GM18511 (cell line): ENCODE results near the gene LMF1.

Experiments
- ATAC-seq: cut with Tn5 transposase; IDR thresholded peaks from one replicate; pipeline ENCODE4 v1.9.1; 2021; ENCODE audit warnings: mild to moderate bottlenecking, moderate library complexity; ENCODE audit not compliant: unreplicated experiment

The LMF1 gene

GRCh38 chr16:916035-916799 lies 54.6 kb downstream of the LMF1 start:
- ATAC-seq = no peak

- ATAC-seq = no peak
These were observed 55.2 kb downstream of the LMF1 start for GRCh38 chr16:915546-915945.

DNA sequence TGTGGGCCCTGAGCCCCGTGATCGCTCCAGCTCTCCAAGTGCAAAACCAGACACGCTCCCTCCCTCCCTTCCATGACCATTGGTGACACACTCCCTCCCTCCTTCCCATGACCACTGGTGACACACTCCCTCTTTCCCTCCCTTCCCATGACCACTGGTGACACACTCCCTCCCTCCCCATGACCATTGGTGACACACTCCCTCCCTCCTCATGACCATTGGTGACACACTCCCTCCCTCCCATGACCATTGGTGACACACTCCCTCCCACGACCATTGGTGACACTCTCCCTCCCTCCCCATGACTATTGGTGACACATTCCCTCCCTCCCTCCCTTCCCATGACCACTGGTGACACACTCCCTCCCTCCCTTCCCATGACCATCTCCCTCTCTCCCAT lies 56.3 kb downstream of the LMF1 start:
- no peak for ATAC-seq

DNA sequence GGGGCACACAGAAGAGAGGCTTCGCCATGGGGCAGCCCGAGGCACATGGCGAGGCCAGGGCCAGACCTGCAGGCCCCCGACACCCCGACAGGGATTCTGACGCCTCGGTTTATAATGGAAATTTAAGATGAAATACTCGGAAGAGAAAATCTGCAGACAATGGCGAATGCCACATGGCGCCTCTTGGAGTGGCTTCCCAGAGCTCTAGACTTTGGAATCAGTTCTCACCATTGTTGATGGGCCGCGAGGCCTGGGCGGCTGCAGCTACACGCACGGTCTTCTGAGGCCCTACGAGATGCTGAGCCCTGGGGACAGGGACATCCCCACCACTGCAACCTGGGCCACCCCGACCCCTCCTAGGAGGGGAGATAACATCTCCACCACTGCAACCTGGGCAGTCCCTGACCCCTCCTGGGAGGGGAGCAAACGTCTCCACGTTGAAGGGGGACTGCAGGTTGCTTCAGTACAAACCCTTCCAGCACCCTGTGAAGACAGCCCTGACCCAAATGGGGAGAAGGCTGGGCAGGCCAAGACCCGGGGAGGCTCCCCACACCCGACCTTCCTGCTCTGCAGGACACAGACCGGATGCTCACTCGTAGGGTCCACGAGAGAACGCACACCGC lies 56.9 kb downstream of the LMF1 start:
- ATAC-seq = no peak

GRCh38 chr16:912684-913613 lies 57.8 kb downstream of the LMF1 start:
- no peak for ATAC-seq

GRCh38 chr16:912322-912683 lies 58.5 kb downstream of the LMF1 start:
- no peak for ATAC-seq

DNA sequence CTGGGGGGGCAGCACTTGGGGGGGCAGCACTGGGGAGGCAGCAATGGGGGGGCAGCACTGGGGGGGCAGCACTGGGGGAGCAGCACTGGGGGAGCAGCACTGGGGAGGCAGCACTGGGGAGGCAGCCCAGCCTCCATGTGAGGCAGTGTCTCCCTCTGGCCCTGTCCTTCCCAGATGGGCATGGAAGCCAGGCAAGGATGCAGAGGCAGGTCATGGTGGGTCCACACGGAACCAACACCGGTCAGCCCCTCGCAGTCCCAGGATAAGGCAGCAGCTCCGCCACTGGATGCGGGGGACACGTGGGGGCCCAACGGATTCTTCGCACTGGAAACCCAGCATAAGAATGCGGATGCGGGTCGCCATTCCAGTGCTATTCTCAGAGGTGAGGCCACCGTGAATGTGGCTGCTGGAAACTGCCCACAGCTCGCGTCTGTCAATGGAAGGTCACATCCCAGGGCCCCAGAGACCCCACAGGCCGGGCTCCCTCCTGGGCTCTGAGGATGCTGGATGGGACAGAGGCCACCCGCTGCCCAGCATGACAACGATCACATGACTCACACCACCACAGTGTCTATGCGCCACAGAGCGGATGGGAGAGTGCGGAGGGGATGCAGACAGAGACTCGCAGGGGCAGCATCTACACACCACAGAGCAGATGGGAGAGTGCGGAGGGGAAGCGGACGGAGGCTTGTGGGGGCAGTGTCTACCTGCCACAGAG lies 59.0 kb downstream of the LMF1 start:
- no peak for ATAC-seq

GRCh38 chr16:911101-911500 lies 59.7 kb downstream of the LMF1 start:
- ATAC-seq = no peak

GRCh38 chr16:910181-910580 lies 60.6 kb downstream of the LMF1 start:
- ATAC-seq = no peak

GRCh38 chr16:909281-910000 lies 61.3 kb downstream of the LMF1 start:
- no peak for ATAC-seq

GRCh38 chr16:908526-909155 lies 62.1 kb downstream of the LMF1 start:
- ATAC-seq = no peak

DNA sequence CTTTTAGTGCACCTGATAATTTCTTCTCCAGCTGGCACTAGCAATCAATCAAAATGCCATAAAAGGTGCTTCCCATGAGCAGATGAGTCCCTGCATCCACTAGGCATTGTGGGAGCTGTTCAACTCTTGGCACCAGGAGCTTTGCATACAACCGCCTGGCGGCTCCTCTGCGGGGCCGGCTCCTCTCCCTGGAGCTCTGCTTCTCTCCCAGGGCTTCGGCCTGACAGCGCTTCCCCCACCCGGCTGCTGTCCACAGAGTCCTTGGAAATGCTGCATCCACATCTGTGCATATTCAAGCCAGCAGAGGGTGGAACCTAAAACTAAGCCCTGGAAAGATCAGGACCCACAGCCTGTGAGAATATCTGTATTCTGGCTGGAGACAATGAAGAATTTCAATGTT lies 62.9 kb downstream of the LMF1 start:
- no peak for ATAC-seq

DNA sequence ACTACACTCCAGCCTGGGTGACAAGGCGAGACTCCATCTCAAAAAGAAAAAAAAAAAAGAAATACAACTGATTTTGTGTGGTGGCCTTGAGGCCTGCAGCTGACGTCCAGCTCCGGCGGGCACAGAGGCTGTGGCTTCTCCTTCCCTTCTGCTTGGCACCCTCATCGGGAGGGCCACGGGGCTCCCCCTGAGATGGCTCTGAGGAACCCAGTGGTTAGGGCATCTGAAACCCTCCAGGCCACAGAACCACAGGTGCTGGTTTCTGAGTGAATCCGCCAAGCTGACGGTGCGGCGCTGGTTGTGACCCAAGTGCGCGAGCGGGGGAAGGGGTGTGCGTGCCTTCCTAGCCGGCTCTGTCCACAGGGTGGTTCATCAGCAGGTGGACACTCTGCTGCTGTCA lies 63.4 kb downstream of the LMF1 start:
- no peak for ATAC-seq

DNA sequence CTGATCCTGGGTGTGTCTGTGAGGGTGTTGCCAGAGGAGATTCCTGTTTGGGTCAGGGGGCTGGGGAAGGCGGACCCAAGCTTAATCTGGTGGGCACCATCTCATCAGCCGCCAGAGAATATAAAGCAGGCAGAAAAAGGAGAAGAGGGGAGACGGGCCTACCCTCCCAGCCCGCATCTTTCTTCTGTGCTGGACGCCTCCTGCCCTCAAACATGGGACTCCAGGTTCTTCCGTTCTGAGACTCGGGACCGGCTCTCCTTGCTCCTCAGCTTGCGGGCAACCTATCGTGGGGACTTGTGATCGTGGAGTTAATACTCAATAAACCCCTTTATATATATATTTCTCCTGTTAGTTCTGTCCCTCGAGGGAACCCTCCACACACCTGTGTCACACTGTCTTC lies 64.5 kb downstream of the LMF1 start:
- ATAC-seq = no peak

- no peak for ATAC-seq
These were observed 68.8 kb downstream of the LMF1 start for GRCh38 chr16:901715-902601.

DNA sequence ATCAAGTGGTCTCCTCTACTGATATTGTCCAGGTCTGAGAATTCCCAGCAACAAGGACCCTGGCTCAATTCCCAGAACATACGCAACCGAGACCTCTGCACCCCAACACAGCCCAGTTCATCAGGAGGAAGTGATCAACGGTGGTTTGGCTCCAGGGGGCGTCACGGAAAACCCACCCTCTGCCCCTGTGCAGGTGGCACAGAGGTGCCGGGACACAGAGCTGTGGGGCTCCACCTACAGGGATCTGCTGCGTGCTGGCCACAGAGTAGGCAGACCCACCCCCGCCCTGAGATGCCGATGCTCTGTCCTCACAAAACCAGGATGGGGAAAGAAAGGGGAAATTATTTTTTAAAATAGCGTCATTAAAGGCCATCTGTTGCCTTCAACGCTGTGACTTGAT lies 69.6 kb downstream of the LMF1 start:
- ATAC-seq = no peak

DNA sequence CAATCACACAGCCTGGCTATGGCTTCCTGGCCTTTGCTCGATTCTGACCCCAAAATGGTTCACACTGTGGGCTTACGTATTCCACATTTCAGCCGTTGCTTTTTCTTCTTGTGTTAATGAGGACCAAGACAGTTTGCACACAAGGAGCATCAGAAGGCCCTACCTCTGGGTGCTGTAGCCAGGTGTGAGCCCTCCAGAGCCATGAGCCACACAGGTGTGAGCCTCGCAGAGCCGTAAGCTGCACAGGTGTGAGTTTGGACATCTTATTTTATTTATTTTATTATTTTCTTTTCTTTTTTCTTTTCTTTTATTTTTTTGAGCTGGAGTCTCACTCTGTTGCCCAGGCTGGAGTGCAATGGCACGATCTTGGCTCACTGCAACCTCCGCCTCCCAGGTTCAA lies 70.6 kb downstream of the LMF1 start:
- no peak for ATAC-seq

GRCh38 chr16:899683-900060 lies 71.1 kb downstream of the LMF1 start:
- ATAC-seq = no peak
